B cell (primary cell): Measurements from ENCODE around the gene GNA15. TPM values are rescaled to one million over a fixed set of nuclear protein-coding genes. Genes with fewer than 3 reads are reported as not detected.

ENCODE experiments used
- ATAC-seq: fragments of 200-7000 bp; cut with Tn5 transposase; one replicate; pipeline ENCODE4 v1.10.0; 2021; ENCODE audit warnings: low read depth, mild to moderate bottlenecking, moderate number of reproducible peaks, moderate library complexity
- CTCF ChIA-PET: fragments of 350-600 bp; sonication (Branson Sonifier 250); formaldehyde crosslinking; loops from one replicate; lab custom pipeline; 2021; ENCODE audit warnings: antibody characterized with exemption, inconsistent platforms; lab: Charles Lee
- POLR2A ChIA-PET: fragments of 350-600 bp; sonication (Branson Sonifier 250); formaldehyde crosslinking; loops from one replicate; lab custom pipeline; 2021; ENCODE audit warnings: antibody characterized with exemption; lab: Charles Lee
- DNase-seq: peaks from one replicate; pipeline ENCODE4 v3.0.0; 2013
- H2AFZ ChIP-seq: 2 replicates; pipeline ENCODE4 v1.6.1; 2012; ENCODE audit warnings: mild to moderate bottlenecking, low read depth, low read length; ENCODE audit not compliant: insufficient read depth, poor library complexity, severe bottlenecking
- H3K27ac ChIP-seq, 2 donors: 1 replicate in 1 of 2; 2 replicates in 1 of 2; pipeline ENCODE4 v1.5.1; 2012 to 2013; ENCODE audit warnings: low read length in 2 of 2, mild to moderate bottlenecking in 2 of 2, moderate library complexity in 1 of 2
- H3K27me3 ChIP-seq, 4 experiments: fragments of 200-600 bp in 1 of 4; sonication (generic) in 1 of 4; replicated peaks in 1 of 4; 1 replicate in 2 of 4; 2 replicates in 2 of 4; pipeline versions ENCODE4 v1.6.1 to v1.7.0; 2013 to 2016; ENCODE audit warnings: low read length in 3 of 4, mild to moderate bottlenecking in 2 of 4, mixed read lengths in 1 of 4, moderate library complexity in 1 of 4; ENCODE audit not compliant: insufficient read depth in 4 of 4, control insufficient read depth in 3 of 4; ENCODE audit errors: control extremely low read depth in 1 of 4
- H3K36me3 ChIP-seq, 2 experiments: replicated peaks in 1 of 2; 1 replicate in 1 of 2; 2 replicates in 1 of 2; pipeline versions ENCODE4 v1.6.1 to v1.7.1; 2013; ENCODE audit warnings: low read length in 1 of 2; ENCODE audit not compliant: insufficient read depth in 2 of 2, control insufficient read depth in 1 of 2; ENCODE audit errors: control extremely low read depth in 1 of 2, extremely low read depth in 1 of 2
- H3K4me1 ChIP-seq, 2 donors: fragments of 200-600 bp in 1 of 2; sonication (generic) in 1 of 2; 1 replicate in 1 of 2; 2 replicates in 1 of 2; pipeline versions ENCODE4 v1.5.1 to v1.6.1; 2013 to 2017; ENCODE audit warnings: low read length in 2 of 2; ENCODE audit not compliant: control insufficient read depth in 2 of 2, insufficient read depth in 2 of 2
- H3K4me2 ChIP-seq: replicated peaks from 2 replicates; pipeline ENCODE3; 2012; ENCODE audit warnings: mild to moderate bottlenecking, low read depth, low read length; ENCODE audit not compliant: poor library complexity, severe bottlenecking
- H3K4me3 ChIP-seq, 5 experiments: fragments of 200-600 bp in 1 of 5; sonication (generic) in 1 of 5; 1 replicate in 3 of 5; 2 replicates in 2 of 5; pipeline versions ENCODE4 v1.5.1 to v1.7.0; 2011 to 2016; ENCODE audit warnings: low read length in 4 of 5, mild to moderate bottlenecking in 4 of 5, low read depth in 2 of 5, control low read depth in 1 of 5, moderate library complexity in 1 of 5; ENCODE audit not compliant: insufficient read depth in 1 of 5; ENCODE audit errors: control extremely low read depth in 1 of 5, extremely low read depth in 1 of 5
- H3K79me2 ChIP-seq: fragments of 200-600 bp; sonication (generic); one replicate; pipeline ENCODE4 v1.6.0; 2016; ENCODE audit warnings: low read length; ENCODE audit not compliant: control insufficient read depth, insufficient read depth
- H3K9ac ChIP-seq: fragments of 200-600 bp; sonication (generic); 2 replicates; pipeline ENCODE4 v1.6.1; 2017; ENCODE audit warnings: mild to moderate bottlenecking, low read length, moderate library complexity
- H3K9me3 ChIP-seq, 3 donors: one replicate each; pipeline versions ENCODE4 v1.6.1 to v1.7.1; 2013; ENCODE audit warnings: low read length in 2 of 3; ENCODE audit not compliant: control insufficient read depth in 2 of 3, insufficient read depth in 1 of 3; ENCODE audit errors: control extremely low read depth in 1 of 3
- H4K20me1 ChIP-seq: 2 replicates; pipeline ENCODE4 v1.6.0; 2012; ENCODE audit warnings: mild to moderate bottlenecking, low read length; ENCODE audit not compliant: insufficient read depth, control insufficient read depth, poor library complexity, severe bottlenecking
- H3K27ac Mint-ChIP-seq: one replicate; pipeline ENCODE4 v1.8.0; 2021; ENCODE audit warnings: mixed read lengths
- H3K27me3 Mint-ChIP-seq: one replicate; pipeline ENCODE4 v1.8.0; 2021; ENCODE audit warnings: mixed read lengths
- H3K4me1 Mint-ChIP-seq: one replicate; pipeline ENCODE4 v1.8.0; 2021; ENCODE audit warnings: mixed read lengths
- H3K4me3 Mint-ChIP-seq: one replicate; pipeline ENCODE4 v1.8.0; 2021; ENCODE audit warnings: mixed read lengths
- H3K9me3 Mint-ChIP-seq: one replicate; pipeline ENCODE4 v1.8.0; 2022; ENCODE audit warnings: mixed read lengths; ENCODE audit not compliant: insufficient read depth
- EZH2 ChIP-seq: IDR thresholded peaks from 2 replicates; pipeline ENCODE4 v1.6.1; 2012; ENCODE audit warnings: borderline replicate concordance, low read depth, mild to moderate bottlenecking, moderate library complexity, low read length; ENCODE audit not compliant: insufficient read depth, poor library complexity, severe bottlenecking
- WGBS: methylation state at CpG from one replicate; pipeline ENCODE4 v1.1.5; 2013; ENCODE audit warnings: missing lambda C conversion rate; ENCODE audit not compliant: insufficient coverage; 5-methylcytosine and 5-hydroxymethylcytosine counted together
- intact Hi-C: fragments of 100-400 bp; cut with micrococcal nuclease; formaldehyde crosslinking; loops from one replicate; pipeline ENCODE4 v1.10.0; 2022
- polyA plus RNA-seq: library from polyadenylated mRNA; depleted of rRNA; stranded (reverse); fragments of >200 nt; gene quantifications from 2 replicates; pipeline ENCODE4 v1.2.3, GENCODE V29; 2012
- total RNA-seq, 2 donors: library from RNA; stranded (reverse); fragments of 120-200 nt in 1 of 2; gene quantifications; 1 replicate in 1 of 2; 2 replicates in 1 of 2; pipeline versions ENCODE4 v1.2.3 to v1.2.4, GENCODE V29; 2013 to 2022
- TF ChIP-seq, protein P1 (sequence below): fragments of 200-600 bp; IDR thresholded peaks from one replicate; pipeline ENCODE4 v1.8.0; 2022; ENCODE audit warnings: antibody characterized with exemption, mild to moderate bottlenecking

GNA15 gene
- total and polyA plus RNA-seq, 2 donors (not counting 1 experiment from before 2014, with no cell fraction given) = 0.37 to 0.52 TPM

DNA sequence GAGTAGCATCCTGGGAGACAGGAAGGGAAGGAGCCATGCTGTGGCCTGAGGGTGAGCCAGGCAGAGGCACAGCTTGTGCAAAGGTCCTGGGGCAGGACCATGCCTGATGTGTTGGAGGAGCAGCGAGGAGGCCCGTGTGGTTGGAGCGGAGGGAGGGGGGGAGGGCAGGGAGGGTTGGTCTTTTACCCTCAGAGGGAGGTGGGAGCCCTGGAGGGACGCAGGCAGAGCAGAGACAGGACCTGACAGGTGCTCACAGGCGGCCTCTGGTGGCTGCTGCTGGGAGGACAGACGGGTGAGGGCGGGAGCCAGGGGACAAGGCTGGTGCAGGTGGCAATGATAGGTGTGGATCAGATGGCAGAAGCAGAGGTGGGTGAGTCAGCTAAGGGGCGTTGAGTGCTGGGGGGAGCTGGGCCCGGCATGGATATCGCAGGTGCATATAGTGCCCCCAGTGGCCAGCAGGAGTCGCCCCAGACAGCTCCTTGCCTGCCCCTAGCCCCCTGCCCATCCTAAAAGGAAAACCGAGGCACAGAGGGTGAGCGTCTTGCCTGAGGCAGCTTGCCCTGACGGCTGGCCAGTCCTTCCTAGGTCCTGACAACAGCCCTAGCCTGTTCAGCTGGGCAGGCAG is 9.8 kb upstream of the GNA15 start:
- DNase-seq = peak; percentile 65
- intact Hi-C loops = no loop called here
- POLR2A ChIA-PET = interaction anchor here (0.6 kb wide), 1 partner anchor 93 kb away, joined by 3 read pairs; no protein-coding TSS in a partner anchor

DNA sequence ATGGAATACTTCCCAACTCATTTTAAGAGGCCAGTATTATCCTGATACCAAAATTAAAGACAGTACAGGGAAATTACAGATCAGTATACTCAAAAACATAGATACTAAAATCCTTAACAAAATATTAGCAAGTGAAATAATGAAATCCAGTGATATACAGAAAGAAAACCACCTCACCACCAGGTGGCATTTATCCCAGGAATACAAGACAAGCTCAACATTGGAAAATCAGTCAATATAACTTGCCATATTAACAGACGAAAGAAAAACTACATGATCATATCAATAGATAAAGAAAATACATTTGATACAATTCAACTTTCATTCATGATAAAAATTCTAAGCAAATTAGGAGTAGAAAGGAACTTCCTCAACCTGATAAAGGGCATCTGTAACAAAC is 6.7 kb upstream of the GNA15 start:
- H3K9me3 Mint-ChIP-seq = no peaks in the 10 kb centered on the region
- POLR2A ChIA-PET = interaction anchor here (0.6 kb wide), 1 partner anchor 71 kb away, joined by 9 read pairs; no protein-coding TSS in a partner anchor
- intact Hi-C loops = loop anchor here (1.0 kb wide), 1 partner anchor 34 kb away; no protein-coding TSS in a partner anchor
- no CpG with 5 or more reads among the region's 1 CpG for WGBS
- H3K9ac ChIP-seq = no peak overlapping the region
- no peaks in the 10 kb centered on the region for H3K36me3 ChIP-seq
- H3K79me2 ChIP-seq = no peaks in the 10 kb centered on the region
- DNase-seq (peak; percentile 48), ATAC-seq (no peak)
- H2AFZ ChIP-seq = no peak overlapping the region
- peaks cover 22 to 23% of the 10 kb centered on the region in 2 donors for H3K4me1 ChIP-seq
- no peak overlapping the region for H3K4me2 ChIP-seq
- no peak overlapping the region for H3K27ac ChIP-seq
- H3K4me3 Mint-ChIP-seq = no peak overlapping the region
- peaks cover 36% of the 10 kb centered on the region for H3K4me1 Mint-ChIP-seq
- no peaks in the 10 kb centered on the region for H3K27me3 Mint-ChIP-seq
- H3K9me3 ChIP-seq = peaks cover 0 to 2% (median 0%) of the 10 kb centered on the region in 3 donors
- no peak overlapping the region for H3K27ac Mint-ChIP-seq
- CTCF ChIA-PET = interaction anchor here (0.8 to 4.5 kb wide), 20 partner anchors 8 to 178 kb away, joined by 3 to 55 read pairs (median 4); no protein-coding TSS in a partner anchor
- H3K27me3 ChIP-seq = peaks cover 0 to 3% (median 0%) of the 10 kb centered on the region in 4 experiments
- no peaks in the 10 kb centered on the region for H4K20me1 ChIP-seq
- no peak for TF ChIP-seq EZH2
- TF ChIP-seq, protein P1, sequence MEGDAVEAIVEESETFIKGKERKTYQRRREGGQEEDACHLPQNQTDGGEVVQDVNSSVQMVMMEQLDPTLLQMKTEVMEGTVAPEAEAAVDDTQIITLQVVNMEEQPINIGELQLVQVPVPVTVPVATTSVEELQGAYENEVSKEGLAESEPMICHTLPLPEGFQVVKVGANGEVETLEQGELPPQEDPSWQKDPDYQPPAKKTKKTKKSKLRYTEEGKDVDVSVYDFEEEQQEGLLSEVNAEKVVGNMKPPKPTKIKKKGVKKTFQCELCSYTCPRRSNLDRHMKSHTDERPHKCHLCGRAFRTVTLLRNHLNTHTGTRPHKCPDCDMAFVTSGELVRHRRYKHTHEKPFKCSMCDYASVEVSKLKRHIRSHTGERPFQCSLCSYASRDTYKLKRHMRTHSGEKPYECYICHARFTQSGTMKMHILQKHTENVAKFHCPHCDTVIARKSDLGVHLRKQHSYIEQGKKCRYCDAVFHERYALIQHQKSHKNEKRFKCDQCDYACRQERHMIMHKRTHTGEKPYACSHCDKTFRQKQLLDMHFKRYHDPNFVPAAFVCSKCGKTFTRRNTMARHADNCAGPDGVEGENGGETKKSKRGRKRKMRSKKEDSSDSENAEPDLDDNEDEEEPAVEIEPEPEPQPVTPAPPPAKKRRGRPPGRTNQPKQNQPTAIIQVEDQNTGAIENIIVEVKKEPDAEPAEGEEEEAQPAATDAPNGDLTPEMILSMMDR = no peak
- no peak overlapping the region for H3K4me3 ChIP-seq

More for the DNA sequence above, 9.8 kb upstream of the GNA15 start:
- no peak overlapping the region for H3K4me2 ChIP-seq
- no peaks in the 10 kb centered on the region for H3K36me3 ChIP-seq
- H3K4me3 Mint-ChIP-seq = no peak overlapping the region
- H3K27ac ChIP-seq = no peak overlapping the region
- no peaks in the 10 kb centered on the region for H3K79me2 ChIP-seq
- no peaks in the 10 kb centered on the region for H3K27me3 ChIP-seq
- no peak overlapping the region for H3K9ac ChIP-seq
- peaks cover 8 to 10% of the 10 kb centered on the region in 2 donors for H3K4me1 ChIP-seq
- ATAC-seq = peak; percentile 69
- no peaks in the 10 kb centered on the region for H4K20me1 ChIP-seq
- CTCF ChIA-PET = interaction anchor here (0.6 to 2.8 kb wide), 15 partner anchors 11 to 238 kb away, joined by 3 to 14 read pairs (median 4); no protein-coding TSS in a partner anchor
- peaks cover 21% of the 10 kb centered on the region for H3K4me1 Mint-ChIP-seq
- no peak for TF ChIP-seq EZH2
- TF ChIP-seq, protein P1 = peak; percentile 73
- H3K9me3 Mint-ChIP-seq = no peaks in the 10 kb centered on the region
- no peak overlapping the region for H2AFZ ChIP-seq
- H3K9me3 ChIP-seq = peaks cover 0 to 2% (median 0%) of the 10 kb centered on the region in 3 donors
- 60% methylated on average over 14 of the region's 14 CpGs for WGBS
- H3K27ac Mint-ChIP-seq = peak overlapping the region; percentile 61
- no peaks in the 10 kb centered on the region for H3K27me3 Mint-ChIP-seq
- H3K4me3 ChIP-seq = no peak overlapping the region
